ENCODE results near the gene GADD45GIP1. TPM values are rescaled to one million over a fixed set of nuclear protein-coding genes. Genes with fewer than 3 reads are reported as not detected.
A peak's percentile ranks its signal among the peaks of the same experiment; 100 is the strongest.

Gene GADD45GIP1
- total RNA-seq (2014; rRNA removed; shearing (Covaris generic)): 41.2 and 65.1 TPM in 2 replicates

DNA sequence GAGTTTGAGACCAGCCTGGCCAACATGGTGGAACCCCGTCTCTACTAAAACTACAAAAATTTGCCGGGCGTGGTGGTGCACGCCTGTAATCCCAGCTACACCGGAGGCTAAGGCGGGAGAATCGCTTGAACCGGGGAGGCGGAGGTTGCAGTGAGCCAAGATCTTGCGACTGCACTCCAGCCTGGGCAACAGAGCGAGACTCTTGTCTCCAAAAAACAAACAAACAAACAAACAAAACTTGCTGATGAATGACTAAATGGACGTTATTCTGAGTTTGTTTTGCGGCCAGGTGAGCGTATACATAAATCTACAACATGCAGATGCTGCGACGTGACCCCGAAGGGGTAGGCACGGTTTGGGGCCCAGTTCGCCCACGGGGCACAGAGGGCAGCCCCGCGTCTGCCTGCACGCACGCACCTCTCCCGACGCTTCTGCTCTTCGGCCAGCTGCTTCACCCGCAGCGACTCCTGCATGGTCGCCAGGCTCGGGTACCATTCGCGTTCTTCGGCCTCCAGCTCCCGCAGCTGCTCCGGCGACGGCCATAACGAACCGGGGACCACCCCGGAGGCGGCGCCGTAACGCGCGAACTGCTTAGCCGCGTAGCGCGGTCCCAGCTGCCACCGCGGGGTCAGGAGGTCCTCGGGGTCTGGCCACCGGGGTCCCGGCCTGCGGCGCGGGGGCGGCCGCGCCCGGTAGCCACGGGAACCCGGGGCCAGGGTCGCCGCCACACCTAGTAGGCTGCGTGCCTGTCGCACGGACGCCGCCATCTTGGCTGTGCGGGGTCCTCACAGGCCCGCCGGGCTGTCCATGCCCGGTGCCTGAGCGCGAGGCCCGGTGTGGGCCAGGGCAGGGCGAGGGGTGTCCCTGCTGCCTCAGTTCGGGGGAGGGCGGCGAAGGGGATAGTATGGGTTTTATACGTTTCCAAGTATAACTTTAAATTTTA lies at the start of gene GADD45GIP1:
Gene GADD45GIP1, minus strand, starts transcription at position 778 of the 943 bp plus-strand sequence. Its CDS starts 11 bp downstream, at position 767.
- peak; percentile 79 for DNase-seq (ENCODE audit: low read depth)

DNA sequence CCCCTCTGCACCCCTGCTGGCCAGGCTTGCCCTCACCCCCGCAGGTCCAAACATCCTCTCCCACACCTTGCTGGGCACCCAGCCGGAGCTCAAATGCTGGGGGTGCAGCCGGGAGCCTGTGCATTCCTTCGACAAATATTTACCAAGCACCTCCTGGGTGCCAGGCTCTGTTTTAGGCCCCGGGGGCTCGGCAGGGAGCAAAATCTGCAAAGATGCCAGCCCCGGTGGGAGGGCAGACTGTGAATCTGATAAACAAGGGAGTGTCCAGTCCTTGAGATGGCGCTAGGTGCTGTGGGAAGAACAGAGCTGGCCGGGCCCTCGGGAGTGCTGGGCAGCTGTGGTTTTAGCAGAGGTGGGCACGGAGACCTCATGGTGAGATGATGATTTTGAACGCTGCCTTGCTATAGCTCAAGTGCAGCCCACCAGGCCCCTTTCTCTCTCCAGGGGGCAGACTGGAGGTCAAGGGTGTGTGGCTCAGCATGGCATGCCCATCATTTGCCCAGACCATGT lies 48.9 kb upstream of the GADD45GIP1 start:
- DNase-seq (ENCODE audit: low read depth): no peak

DNA sequence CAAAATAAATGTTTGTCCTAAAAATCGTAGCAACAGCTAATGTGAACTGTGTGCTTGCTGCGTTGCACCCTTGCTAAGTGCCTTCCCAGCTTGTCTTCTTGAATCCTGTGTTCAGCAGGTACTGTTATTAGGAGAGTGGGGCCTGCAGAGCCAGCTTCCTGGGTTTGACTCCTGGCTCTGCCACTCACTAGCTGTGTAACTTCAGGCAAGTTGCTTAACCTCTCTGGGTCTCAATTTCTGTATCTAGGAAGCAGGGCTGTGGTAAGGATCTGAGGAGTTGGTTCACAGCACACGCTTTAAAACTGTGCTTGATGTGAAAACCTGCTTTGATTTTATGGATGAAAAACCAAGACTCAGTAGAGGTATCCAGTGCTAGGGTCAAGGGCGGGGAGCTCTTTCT lies 48.2 kb upstream of the GADD45GIP1 start:
- no peak for DNase-seq (ENCODE audit: low read depth)

DNA sequence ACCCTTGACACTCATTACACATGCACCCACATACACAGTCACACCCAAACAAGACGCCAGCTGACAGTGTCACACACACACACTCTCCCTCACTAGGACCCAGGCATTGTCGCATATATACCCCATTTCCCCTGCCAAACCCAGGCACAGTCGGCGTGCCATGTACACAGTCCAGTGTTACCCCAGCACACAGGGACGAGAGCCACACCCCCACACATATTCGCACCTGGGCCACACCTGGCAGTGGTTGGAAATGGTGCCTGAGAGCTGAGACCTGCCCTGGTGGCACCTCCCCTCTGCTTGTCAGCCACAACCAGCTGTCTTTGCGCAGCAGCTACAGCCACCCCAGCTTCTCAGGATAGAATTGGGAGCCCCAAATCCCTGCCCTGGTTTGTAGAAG lies 47.2 kb upstream of the GADD45GIP1 start:
- DNase-seq (ENCODE audit: low read depth): no peak

DNA sequence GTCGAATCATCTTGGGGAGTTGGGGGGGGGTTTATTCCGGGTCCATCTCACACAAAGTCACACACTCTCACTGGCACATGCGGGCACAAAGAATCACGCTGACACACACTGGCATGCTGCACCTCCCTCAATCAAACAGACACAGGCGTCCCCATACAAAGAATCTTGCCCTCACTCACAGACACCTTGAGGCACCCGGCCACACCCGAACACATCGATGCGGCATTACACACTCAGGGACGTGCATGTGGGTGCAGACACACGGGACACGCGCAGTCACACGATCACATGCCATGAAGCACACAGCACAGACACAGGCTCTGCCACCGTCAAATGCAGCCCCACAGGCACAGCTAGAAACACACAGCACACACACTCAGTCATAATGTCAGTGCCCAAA lies 46.1 kb upstream of the GADD45GIP1 start:
- DNase-seq (ENCODE audit: low read depth): no peak

DNA sequence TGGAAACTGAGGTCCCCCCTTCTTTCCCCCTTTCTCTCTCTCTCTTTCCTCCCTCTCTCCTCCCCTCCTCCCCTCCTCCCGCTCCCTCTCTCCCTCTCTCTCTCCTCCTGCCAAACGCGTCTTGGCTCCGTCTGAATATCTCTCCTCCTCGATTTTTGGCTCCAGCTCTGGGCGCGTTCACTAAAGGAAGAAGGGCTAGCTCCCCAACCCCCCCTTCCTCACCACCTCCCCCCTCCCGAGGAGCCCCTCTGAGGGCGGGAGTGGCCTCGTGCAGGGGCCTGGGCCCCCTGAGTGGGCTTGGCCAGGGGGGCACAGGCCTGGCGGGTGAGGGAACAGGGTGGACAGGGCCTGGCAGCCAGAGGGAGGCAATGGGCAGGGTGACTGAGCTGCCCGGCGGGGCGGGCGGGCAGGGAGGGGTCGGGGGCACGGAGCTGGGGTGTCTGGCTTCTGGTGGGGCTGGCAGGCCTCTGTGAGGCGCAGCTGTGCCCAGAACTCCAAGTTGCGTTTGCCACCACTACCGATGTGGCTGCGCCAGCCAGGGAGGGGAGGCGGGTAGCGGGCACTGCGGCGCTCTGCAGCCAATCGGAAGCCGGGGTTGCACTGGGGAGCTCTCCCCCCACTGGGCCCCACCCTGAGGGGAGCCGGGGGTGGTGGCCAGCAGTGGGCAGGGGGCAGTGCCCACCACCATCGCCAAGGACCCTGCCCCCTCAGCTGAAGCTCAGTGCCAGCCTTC lies 45.3 kb upstream of the GADD45GIP1 start:
- no peak for DNase-seq (ENCODE audit: low read depth)

DNA sequence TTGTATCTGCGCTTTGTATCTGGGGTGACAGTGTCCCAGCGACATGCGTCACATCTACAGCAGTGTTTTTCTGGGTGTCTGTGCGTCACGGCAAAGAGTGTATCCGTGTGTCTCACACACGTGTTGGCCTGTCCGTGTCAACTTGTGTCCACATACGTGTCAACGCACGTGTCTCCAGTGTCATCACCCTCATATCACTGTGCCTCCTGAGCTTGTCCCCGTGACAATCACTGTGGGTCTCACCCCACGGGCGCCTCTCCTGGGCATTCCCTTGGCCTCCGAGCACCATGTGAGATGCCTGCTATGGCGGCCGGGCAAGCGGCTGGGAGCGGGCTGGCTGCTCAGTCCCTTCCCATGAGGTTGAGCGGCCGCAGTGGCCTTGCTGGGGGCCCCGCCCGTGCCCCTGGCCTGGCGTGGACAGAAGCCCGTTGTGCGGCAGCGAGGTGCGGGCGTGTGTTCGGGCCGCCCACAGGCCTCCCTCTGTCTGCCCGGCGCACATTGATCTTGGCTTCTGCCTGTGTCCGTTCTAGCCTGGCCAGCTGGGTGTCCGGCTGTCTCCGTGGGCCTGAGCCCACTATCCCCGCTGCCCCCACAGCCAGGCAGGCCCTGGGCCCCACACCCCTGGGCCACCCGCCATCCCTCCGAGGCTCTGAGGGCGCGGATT lies 44.6 kb upstream of the GADD45GIP1 start:
- no peak for DNase-seq (ENCODE audit: low read depth)

DNA sequence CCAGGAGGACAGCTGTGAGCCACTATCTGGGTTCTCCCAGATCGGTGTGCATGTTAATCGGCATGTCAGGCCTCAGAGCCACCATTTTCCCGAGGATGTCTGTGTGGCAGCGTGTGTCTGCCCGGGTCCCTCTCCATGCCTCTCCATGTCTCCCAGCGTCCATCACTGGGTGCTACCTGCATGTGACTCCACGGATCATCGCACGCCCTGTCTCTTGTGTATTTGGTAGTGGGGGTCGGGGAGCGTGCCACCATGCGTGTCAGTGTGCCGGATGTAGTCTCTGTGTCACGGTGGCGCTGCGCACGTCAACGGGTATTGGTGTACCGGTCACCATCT lies 44.1 kb upstream of the GADD45GIP1 start:
- no peak for DNase-seq (ENCODE audit: low read depth)

DNA sequence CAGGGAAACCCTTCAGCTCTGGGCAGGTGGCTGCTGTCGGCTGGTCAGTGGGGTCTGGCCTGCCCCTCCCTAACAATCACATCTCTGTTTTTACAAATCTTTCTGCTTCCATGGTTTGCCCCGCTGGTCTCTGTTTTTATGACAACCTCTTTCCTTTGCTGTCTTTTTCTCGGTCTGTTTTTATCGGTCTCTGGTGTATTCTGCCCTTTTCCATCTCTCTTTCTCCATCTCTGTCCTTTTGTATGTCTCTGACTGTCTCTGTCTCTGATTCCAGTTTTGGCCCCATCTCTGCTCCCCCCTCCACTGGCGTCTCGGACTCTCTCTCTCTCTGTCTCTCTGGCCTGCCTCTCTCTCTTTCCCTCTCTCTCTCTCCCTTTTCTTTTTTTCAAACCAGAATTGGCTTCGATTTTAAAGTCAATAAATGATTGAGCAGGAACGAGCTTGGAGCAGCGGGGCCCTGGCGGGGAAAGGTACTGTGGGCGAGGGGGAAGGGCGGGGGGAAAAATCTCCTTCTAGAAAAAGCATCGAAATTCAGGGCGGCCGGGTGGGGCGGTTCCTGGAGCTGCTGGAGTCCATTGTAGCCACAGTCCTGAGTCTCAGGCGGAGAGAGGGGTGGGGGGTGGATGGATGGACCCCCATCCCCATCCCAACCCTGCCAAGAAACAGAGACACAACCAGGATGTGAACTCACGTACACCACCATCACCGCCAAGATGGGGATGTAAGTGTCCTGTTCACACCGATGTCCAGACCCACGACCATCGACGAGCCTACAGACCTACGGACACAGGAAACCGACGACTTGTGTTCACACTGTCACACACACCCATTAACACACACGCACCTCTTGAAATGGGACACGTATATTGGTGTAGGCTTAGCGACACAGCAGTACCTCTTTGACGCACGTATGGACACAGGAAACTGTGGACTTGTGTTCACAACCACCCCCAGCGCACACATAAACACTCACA lies 41.2 kb upstream of the GADD45GIP1 start:
- no peak for DNase-seq (ENCODE audit: low read depth)

DNA sequence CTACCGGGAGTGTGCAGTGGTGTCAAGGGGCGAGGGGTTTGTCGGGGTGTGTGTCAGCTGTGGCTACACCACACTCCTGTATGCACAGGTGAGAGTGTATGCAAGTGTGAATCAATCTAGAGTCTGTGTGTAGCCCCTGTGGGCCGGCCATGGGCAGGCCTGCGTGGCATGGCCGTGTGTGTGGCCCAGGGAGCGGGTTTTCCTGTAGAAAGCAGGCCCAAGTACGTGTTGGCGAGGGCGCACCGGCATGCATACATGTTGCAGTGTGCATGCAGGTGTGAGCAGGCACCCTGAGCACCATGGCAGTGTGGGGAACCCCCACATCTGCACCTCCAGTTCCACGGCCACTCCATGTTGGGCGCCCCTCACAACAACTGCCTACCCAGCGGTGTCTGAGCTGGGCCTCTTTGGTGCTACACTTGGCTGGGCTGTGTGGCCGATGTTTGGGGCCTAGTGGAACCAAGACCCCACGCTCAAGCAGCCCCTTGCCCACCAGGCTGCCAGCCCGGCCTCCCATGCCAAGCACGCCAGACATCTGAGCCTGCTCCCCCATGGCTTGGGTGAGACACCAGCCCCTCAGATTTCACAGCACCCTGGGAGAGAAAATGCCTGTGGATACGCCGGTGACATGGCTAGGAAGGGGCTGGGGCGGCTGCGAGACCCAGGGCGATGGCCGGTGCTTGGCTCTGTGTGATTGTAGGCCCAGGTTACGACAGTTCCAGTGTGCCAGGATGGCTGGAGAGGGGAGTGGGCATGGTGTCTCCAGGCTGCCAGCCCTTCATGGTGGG lies 40.4 kb upstream of the GADD45GIP1 start:
- no peak for DNase-seq (ENCODE audit: low read depth)

DNA sequence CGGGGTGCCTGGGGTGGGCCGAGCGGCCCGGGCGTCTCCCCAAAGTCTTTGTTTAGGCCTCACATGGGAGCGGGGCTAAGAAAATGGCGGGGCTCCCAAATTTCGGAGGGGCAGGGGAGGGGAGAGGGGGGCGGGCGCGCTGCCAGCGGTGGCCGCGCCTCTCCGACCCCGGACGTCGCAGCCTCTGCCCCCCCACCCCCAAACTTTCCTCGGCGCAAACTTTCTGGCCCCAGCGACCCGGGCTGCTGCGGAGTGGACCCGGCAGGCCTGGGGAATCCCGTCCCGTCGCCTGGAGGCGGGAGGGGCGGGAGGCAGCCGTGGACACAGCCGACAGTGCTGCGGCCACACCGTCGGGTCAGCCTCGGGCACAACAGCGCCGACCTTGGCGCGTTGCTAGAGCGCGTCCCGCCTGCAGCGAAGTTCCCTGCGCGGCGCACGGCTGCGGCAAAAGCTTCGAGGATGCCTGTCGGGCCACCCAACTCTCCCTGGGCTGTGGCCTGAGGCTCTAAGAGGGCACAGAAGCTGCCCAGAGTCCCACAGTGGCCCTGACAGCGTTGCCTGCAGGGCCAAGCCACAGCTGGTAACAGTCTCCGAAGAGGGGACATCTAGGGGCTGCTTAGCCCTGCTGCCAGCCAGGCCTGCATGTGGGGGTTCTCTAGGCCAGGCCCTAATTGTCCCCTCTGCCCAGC lies 39.5 kb upstream of the GADD45GIP1 start:
- DNase-seq (ENCODE audit: low read depth): peak; percentile 65

DNA sequence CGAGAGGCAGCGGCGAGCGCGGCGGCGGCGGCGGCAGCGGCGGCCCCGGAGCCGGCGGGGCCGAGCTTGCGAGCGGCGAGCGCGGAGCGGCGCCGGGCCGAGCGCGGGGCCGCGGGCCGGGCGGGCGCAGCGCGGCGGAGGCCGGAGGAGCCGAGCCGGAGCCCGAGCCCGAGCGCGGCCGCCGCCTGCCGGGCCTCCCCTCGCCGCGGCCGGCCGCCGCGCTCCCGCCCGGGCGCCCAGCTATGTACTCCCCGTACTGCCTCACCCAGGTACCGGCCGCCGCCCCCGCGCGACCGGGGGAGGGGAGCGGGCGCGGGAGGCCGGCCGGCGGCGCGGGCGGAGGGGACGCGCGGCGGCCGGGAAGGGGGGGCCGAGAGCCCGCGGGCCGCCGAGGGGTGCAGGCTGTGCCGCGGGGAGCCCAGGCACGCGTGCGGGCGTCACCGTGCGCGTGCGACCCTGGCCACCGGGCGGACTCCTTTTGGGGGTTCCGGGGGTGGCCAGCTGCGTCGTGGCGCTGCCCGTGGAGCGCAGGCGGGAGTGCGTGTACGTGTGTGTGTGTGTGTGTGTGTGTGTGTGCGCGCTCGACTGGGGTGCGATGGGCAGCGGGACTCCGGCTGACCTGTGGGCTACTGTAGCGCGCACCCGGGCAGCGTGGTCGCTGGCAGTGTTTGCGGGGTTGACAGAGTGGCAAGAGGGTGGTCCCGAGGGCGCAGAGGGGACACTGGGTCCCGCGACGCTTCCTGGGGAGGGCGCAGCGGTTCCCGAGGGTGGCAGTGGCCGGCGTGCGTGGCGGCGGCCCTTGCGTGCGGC lies 38.8 kb upstream of the GADD45GIP1 start:
- peak; percentile 54 for DNase-seq (ENCODE audit: low read depth)

DNA sequence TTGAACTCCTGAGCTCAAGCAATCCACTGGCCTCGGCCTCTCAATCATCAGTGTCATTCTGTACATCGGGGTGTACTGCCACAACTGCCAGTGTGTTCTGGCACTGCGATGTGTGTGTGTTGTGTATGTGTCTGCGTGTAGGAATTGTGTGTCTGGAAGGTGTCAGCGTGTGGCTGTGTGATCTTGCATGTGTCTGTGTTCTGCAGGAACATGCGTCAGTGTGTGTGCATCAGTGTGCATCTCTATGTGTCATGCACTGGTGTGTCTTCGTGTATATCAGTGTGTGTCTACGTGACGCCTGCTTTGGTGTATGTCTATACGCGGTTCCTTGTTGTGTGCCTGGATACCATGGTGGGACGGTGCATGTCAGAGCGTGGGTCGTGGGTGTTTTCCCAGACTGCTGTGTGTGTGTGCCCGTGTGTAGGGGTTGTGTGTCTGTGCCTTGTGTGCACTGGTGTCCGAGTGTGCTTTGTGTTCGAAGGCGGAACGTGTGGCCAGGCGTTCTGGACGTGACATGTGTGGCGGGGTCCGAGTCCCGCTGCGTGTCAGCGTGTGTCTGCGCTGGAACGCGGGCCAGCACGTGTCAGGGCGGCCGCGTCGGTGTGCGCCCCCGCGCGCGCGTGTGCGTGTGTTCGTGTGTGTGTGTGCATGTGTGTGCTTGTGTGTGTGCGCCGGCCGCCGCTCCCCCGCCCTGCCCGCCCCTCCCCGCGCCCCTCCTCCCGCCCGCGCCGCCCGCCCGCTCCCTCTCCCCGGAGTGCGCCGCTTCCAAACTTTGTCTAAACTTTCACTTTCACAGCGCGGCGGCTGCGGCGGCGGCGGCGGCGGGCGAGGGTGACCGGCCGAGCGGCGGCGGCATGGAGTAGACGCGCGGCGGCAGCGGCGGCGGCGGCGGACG lies 37.9 kb upstream of the GADD45GIP1 start, which contains the start of gene NFIX:
Gene NFIX, plus strand, starts transcription at position 775 of the 895 bp plus-strand sequence. CDS start 363 bp downstream, outside the sequence.
- DNase-seq (ENCODE audit: low read depth): peak; percentile 69

DNA sequence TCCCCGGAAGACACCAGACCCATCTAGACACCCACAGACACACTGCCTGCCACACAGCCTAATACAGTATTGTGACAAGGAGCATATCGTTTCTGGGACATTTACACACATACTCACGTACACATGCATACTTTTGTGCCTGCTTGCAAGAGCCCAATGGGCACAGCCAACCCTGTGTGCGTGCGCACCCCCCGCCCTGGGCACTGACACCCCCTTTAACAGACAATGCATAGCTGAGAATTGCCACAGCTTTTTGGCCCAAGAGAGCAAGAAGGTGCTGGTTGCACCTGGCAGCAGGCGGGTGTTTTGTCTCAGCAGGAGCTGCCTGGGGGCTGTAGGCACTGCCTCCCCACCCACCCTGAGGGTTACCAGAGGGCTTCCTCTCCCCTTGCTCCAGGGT lies 36.5 kb upstream of the GADD45GIP1 start:
- DNase-seq (ENCODE audit: low read depth): no peak

DNA sequence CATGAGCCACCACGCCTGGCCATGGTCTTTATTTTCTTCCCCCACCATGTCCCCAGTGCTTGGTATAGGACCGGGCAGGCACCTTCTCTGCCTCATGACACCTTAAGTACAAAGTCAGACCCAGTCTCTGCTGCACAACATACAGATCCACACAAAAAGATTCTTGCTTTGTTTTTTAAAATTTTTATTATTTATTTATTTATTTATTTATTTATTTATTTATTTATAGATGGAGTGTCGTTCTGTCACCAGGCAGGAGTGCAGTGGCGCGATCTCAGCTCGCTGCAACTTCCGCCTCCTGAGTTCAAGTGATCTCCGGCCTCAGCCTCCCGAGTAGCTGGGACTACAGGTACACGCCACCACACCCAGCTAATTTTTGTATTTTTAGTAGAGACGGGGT lies 35.7 kb upstream of the GADD45GIP1 start:
- no peak for DNase-seq (ENCODE audit: low read depth)

DNA sequence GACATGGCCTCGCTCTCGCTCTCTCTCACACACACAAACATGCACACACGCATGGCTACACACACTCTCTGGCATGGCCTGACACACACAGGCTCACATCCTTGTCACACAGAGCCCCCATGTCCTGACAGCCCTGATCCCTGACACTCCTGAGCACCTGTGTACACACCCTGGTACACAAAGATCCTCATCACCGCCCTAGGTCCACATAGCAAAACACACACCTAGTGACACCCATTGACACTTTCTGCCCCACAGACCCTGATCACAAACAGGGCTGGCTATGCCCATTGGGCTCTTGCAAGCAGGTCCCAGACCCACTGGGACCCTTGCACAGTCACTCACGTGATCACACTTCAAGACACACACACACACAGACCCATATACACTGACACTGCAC lies 34.3 kb upstream of the GADD45GIP1 start:
- no peak for DNase-seq (ENCODE audit: low read depth)

DNA sequence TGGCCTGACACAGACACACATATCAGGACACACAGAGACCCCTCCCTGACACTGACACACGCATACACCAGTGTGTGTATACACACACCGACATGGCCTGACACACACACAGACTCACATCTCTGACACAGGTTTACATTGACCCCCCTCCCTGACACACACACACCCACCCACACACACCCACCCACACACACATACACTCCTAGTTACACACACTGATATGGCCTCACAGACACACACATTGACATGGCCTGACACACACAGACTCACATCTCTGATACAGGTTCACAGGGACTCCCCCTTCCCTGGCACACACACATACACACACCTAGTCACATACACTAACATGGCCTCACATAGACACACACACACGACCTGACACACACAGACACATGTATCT lies 33.8 kb upstream of the GADD45GIP1 start:
- no peak for DNase-seq (ENCODE audit: low read depth)
